Measurements from ENCODE around the gene MTR. TPM values are rescaled to one million over a fixed set of nuclear protein-coding genes. Genes with fewer than 3 reads are reported as not detected.
"Not testable (repeated sequence)": the region's sequence is repeated elsewhere in the genome, so short reads cannot be mapped to it uniquely, and the experiment has no call there.

MTR gene
- total RNA-seq, 1 donor from 2014 or later, result 19.9 TPM

DNA sequence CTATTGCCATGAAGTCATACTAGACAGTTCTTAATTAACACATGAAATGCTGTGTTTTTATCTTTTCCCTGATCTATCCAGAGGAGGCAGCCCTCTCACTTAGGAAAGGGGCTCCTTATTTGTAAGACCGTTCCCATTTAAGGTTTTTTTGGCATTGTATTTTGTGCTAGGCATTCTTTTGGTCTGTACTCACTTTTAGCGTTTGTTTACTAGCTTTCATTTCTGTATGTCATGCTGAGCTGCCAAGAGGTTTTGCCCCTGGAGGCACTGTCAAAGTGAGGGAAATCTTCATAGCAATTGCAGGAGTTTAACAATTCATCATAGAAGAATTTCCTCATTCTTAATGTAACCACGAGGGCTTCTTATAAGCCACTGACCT, 59.5 kb downstream of the MTR start:
- intact Hi-C loops (cut with DNase I), result no loop called here
- H3K27me3 ChIP-seq, result no peaks in the 10 kb centered on the region
- H3K36me3 ChIP-seq, result peaks cover 0 to 34% of the 10 kb centered on the region in 2 donors
- no peak overlapping the region for H3K4me3 ChIP-seq
- TF ChIP-seq POLR2AphosphoS5 (IDR thresholded peaks at IDR 0.05; ENCODE audit: insufficient read depth in 1 of 2, low read depth in 1 of 2), result no peak
- no peak for TF ChIP-seq POLR2A (IDR thresholded peaks at IDR 0.05)
- TF ChIP-seq, protein P1, sequence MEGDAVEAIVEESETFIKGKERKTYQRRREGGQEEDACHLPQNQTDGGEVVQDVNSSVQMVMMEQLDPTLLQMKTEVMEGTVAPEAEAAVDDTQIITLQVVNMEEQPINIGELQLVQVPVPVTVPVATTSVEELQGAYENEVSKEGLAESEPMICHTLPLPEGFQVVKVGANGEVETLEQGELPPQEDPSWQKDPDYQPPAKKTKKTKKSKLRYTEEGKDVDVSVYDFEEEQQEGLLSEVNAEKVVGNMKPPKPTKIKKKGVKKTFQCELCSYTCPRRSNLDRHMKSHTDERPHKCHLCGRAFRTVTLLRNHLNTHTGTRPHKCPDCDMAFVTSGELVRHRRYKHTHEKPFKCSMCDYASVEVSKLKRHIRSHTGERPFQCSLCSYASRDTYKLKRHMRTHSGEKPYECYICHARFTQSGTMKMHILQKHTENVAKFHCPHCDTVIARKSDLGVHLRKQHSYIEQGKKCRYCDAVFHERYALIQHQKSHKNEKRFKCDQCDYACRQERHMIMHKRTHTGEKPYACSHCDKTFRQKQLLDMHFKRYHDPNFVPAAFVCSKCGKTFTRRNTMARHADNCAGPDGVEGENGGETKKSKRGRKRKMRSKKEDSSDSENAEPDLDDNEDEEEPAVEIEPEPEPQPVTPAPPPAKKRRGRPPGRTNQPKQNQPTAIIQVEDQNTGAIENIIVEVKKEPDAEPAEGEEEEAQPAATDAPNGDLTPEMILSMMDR (IDR thresholded peaks at IDR 0.05), result no peak
- peak overlapping the region; percentile 45 for H3K27ac ChIP-seq
- H3K9me3 ChIP-seq, result no peaks in the 10 kb centered on the region
- H3K4me1 ChIP-seq, result peaks cover 17% of the 10 kb centered on the region
- DNase-seq (ENCODE audit: extremely low spot score in 2 of 2), result no peak

DNA sequence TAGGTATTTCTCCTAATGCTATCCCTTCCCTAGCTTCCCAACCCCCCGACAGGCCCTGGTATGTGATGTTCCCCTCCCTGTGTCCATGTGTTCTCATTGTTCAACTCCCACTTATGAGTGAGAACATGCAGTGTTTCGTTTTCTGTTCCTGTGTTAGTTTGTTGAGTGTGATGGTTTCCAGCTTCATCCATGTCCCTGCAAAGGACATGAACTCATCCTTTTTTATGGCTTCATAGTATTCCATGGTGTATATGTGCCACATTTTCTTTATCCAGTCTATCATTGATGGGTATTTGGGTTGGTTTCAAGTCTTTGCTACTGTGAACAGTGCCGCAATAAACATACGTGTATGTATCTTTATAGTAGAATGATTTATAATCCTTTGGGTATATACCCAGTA, 61.6 kb downstream of the MTR start:
- H3K36me3 ChIP-seq, result peaks cover 0 to 32% of the 10 kb centered on the region in 2 donors
- peaks cover 17% of the 10 kb centered on the region for H3K4me1 ChIP-seq
- H3K27ac ChIP-seq; DNase-seq (ENCODE audit: extremely low spot score in 2 of 2); H3K27me3 ChIP-seq; H3K4me3 ChIP-seq; H3K9me3 ChIP-seq; intact Hi-C loops (cut with DNase I): not testable (repeated sequence)

DNA sequence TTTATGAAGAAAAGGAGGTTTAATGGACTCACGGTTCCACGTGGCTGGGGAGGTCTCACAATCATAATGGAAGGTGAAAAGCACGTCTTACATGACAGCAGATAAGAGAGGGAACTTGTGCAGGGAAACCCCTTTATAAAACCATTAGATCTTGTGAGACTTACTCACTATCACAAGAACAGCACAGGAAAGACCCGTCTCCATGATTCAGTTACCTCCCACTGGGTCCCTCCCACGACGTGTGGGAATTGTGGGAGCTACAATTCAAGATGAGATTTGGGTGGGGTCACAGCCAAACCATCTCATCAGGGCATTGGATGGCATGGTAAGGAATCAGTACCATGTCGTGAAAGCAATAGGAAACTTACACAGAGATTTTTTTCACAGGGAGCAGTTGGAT, 63.1 kb downstream of the MTR start:
- TF ChIP-seq, protein P1 (IDR thresholded peaks at IDR 0.05), result no peak
- no peak for TF ChIP-seq POLR2AphosphoS5 (IDR thresholded peaks at IDR 0.05; ENCODE audit: insufficient read depth in 1 of 2, low read depth in 1 of 2)
- TF ChIP-seq POLR2A (IDR thresholded peaks at IDR 0.05), result no peak
- H3K36me3 ChIP-seq, result peaks cover 0 to 46% of the 10 kb centered on the region in 2 donors
- intact Hi-C loops (cut with DNase I), result no loop called here
- no peak for DNase-seq (ENCODE audit: extremely low spot score in 2 of 2)
- H3K4me1 ChIP-seq, result peaks cover 24% of the 10 kb centered on the region
- H3K4me3 ChIP-seq, result no peak overlapping the region
- no peaks in the 10 kb centered on the region for H3K27me3 ChIP-seq
- H3K9me3 ChIP-seq, result no peaks in the 10 kb centered on the region
- no peak overlapping the region for H3K27ac ChIP-seq

DNA sequence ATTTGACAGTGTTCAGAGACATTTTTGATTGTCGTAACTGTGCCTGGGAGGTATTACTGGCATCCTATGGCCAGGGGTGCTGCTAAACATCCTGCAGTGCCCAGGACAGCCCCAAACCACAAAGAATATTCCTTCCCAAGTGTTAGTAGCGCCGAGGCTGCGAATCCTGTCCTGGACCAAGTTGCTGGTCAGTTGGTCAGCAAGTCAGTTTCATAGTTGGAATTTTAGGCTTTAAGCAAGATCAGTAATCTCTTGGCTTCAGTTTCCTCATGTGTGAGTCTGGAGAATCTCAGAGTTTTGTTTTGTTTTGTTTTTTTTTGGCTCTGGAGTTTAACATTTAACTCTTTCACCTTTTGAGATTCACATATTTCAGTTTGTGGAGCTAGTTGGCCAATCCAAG, 65.0 kb downstream of the MTR start:
- Histone ChIP-seq H3K27me3 (no peaks in the 10 kb centered on the region), H3K4me3 (no peak overlapping the region), H3K4me1 (peaks cover 11% of the 10 kb centered on the region), H3K36me3 (peaks cover 0 to 47% of the 10 kb centered on the region in 2 donors), H3K9me3 (no peaks in the 10 kb centered on the region), H3K27ac (no peak overlapping the region)
- DNase-seq (ENCODE audit: extremely low spot score in 2 of 2), result no peak
- intact Hi-C loops (cut with DNase I), result no loop called here
- no peak for TF ChIP-seq POLR2A (IDR thresholded peaks at IDR 0.05)
- no peak for TF ChIP-seq POLR2AphosphoS5 (IDR thresholded peaks at IDR 0.05; ENCODE audit: insufficient read depth in 1 of 2, low read depth in 1 of 2)
- TF ChIP-seq, protein P1 (IDR thresholded peaks at IDR 0.05), result no peak

DNA sequence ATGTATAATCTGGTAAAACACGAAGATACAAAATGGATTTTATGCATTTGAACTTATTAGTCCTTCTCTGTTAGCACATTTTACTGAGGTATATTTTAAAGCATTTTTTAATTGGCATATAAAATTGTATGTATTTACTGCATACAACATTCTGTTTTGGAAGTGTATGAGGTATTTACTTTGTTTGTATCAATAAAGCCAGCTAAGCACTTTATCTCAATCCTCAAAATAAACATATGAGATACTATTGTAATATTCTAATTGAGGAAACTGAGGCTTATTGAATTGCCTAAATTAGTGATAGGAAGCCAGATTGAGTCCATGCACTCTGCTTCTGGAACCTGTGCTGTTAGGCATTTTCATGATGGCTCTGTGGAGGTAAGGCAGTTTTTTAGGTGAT, 65.6 kb downstream of the MTR start:
- DNase-seq (ENCODE audit: extremely low spot score in 2 of 2), result no peak
- Histone ChIP-seq H3K27ac (no peak overlapping the region), H3K27me3 (no peaks in the 10 kb centered on the region), H3K4me1 (peaks cover 11% of the 10 kb centered on the region), H3K4me3 (no peak overlapping the region), H3K9me3 (no peaks in the 10 kb centered on the region), H3K36me3 (peaks cover 0 to 50% of the 10 kb centered on the region in 2 donors)
- no peak for TF ChIP-seq POLR2A (IDR thresholded peaks at IDR 0.05)
- TF ChIP-seq POLR2AphosphoS5 (IDR thresholded peaks at IDR 0.05; ENCODE audit: insufficient read depth in 1 of 2, low read depth in 1 of 2), result no peak
- TF ChIP-seq, protein P1 (IDR thresholded peaks at IDR 0.05), result no peak
- intact Hi-C loops (cut with DNase I), result no loop called here

Measured in vagina (tissue), 2 donors.